ENCODE data around the gene RNF121.

- TF ChIP-seq CTCF (IDR thresholded peaks at IDR 0.05): no peak
- TF ChIP-seq POLR2A (IDR thresholded peaks at IDR 0.05): no peak
These were observed 95.4 kb downstream of the RNF121 start for GRCh38 chr11:72024069-72024754.
